LNCAP (cell line): Measurements from ENCODE around the gene HCAR3.

Source experiments
- TF ChIP-seq, protein P1 (sequence below): fragments of 450-650 bp; IDR thresholded peaks from 2 replicates; pipeline ENCODE4 v1.5.1; 2017; ENCODE audit warnings: mild to moderate bottlenecking

The HCAR3 gene

GRCh38 chr12:122668268-122668667 lies 48.3 kb downstream of the HCAR3 start:
- TF ChIP-seq, protein P1, sequence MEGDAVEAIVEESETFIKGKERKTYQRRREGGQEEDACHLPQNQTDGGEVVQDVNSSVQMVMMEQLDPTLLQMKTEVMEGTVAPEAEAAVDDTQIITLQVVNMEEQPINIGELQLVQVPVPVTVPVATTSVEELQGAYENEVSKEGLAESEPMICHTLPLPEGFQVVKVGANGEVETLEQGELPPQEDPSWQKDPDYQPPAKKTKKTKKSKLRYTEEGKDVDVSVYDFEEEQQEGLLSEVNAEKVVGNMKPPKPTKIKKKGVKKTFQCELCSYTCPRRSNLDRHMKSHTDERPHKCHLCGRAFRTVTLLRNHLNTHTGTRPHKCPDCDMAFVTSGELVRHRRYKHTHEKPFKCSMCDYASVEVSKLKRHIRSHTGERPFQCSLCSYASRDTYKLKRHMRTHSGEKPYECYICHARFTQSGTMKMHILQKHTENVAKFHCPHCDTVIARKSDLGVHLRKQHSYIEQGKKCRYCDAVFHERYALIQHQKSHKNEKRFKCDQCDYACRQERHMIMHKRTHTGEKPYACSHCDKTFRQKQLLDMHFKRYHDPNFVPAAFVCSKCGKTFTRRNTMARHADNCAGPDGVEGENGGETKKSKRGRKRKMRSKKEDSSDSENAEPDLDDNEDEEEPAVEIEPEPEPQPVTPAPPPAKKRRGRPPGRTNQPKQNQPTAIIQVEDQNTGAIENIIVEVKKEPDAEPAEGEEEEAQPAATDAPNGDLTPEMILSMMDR = no peak

DNA sequence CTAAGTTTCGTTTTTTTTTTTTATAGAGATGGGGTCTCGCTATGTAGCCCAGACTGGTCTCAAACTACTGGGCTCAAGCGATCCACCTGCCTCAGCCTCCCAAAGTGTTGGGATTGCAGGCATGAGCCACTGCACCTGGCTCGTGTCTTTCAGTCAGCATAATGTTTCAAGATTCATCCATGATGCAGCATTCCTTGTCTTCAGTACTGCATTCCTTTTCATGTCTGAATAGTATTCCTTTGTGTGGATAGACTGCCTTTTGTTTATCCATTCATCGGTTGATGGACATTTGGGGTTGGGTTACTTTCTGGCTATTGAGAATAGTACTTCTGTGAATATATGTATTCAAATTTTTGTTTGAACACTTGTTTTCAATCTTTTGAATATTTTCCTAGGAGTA lies 50.9 kb downstream of the HCAR3 start:
- TF ChIP-seq, protein P1 = no peak

DNA sequence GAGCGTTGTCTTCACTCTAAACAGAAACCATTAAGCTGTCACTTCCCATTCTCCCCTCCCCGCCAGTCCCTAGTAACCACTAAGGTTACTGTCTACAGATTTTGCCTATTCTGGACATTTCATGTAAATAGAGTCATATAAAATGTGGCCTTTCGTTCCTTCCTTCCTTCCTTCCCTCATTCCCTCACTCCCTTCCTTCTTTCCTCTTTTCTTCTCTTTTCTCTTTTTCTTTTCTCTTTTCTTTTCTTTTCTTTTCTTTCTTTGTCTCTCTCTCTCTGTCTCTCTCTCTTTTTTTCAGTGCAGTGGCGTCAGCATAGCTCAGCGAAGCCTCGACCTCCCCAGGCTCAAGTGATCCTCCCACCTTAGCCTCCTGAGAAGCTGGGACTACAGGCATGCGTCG lies 51.3 kb downstream of the HCAR3 start:
- TF ChIP-seq, protein P1 = no peak
